Kidney glomerular epithelial cell (primary cell): ENCODE measurements around the gene H2BK1.

Experiments used
- DNase-seq: peaks from one replicate; lab custom pipeline; 2025; lab: John Stamatoyannopoulos, UW

The H2BK1 gene

GRCh38 chr7:151210087-151210854 is at the start of gene H2BK1:
Gene H2BK1 (minus strand): TSS chr7:151210488. CDS start chr7:151210318, 170 bp downstream.
- no peak for DNase-seq

GRCh38 chr7:151257990-151258389 is 47.7 kb upstream of the H2BK1 start:
- no peak for DNase-seq

GRCh38 chr7:151256410-151257045 is 46.2 kb upstream of the H2BK1 start:
- peak; percentile 35 for DNase-seq

DNA sequence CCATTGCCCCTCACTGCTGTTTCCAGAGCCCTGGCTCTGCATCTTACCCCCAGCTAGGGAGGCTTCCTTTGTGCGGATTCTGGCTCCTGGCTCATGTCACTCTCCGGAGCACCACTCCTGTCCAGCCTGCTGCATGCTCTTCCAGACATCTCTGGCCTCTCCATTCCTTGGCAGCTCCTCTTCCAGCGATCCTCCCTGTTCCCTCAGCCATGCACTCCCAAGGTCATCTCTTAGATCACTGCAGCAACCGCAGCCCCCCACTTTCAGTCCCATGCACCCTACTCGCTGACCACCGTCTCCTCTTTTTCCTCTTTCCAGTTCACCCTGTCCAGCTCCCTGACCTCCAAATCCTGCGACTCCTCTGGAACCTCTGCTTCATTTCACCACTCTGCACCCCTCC is 45.1 kb upstream of the H2BK1 start:
- no peak for DNase-seq

GRCh38 chr7:151254851-151255250 is 44.6 kb upstream of the H2BK1 start:
- DNase-seq = no peak

GRCh38 chr7:151254316-151254715 is 44.0 kb upstream of the H2BK1 start:
- no peak for DNase-seq

GRCh38 chr7:151252961-151253711 is 42.8 kb upstream of the H2BK1 start:
- DNase-seq = no peak

DNA sequence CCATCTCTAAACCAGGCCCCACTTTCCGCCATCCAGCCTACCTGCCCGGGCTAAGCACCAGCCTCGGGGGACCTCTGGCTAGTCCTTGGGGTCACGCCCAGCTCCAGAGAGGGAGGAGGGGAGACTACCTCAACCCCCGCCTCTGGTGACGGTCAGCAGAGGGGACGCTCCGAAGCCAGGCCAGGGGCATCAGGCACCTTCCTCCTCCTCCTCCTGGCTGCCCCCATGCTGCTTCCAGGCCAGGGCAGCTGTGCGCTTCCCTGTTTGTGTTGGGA is 42.2 kb upstream of the H2BK1 start:
- DNase-seq = no peak

- peak; percentile 26 for DNase-seq
These were observed 41.6 kb upstream of the H2BK1 start for GRCh38 chr7:151251689-151252560.

DNA sequence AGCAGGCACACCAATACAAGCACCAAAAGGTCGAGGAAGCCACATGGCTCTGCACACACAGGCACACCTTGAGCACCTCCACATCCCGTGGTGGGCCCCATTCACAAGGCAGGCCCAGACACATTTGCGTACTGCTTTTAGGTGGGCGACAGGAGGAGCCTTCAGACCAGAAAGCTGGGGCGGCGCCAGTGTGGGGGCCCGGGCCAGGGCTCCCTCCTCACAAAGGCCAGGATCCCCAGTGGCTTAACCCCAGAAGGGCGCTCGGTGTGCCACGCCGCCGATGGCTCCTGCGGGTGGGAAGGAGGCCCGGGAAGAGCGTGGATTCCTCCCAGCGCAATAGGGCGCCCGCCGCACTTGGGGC is 41.0 kb upstream of the H2BK1 start:
- DNase-seq = peak; percentile 35

DNA sequence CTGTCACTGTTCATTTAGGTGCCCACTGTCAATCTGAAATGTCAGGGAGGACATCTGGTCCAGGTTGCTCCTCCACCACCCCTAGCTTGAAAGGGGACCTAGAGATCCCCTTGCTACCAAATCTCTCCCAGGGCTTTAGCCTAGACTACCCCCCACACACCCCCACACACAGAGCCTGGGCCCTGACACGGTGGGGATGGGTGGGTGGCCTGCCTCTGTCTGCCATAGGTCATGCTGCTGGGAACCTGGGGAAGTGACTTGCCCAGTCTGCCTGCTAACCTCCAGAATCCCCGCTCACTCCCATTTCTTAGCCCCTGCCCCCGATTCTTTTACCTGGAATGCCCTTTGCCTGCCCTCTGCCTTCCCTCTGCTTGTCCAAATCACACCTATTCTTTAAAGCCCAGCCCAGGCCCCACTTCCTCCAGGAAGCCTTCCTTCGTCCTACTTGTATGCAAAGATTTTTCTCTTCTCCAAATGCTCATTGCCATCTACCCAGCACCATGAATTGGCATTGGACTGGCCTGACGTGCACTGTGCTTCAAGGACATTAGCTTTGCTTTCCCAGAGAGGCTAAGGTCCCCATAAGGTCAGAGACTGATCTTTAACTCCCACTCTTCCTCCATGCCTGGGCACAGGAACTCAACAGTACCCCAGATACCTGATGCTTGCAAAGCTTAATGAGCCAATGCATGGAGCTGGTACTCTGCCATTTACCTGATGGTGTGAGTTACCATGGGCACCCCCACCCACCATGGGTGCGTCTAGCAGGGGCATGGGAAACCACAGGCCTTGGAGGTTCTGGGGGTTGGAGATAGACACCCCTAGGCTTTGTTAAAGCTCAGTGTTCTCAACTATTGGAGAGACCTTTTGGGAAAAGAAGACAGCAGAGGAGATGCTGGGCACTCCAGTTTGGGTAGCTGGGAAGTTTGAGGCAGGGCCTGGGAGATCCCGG is 40.2 kb upstream of the H2BK1 start:
- no peak for DNase-seq

DNA sequence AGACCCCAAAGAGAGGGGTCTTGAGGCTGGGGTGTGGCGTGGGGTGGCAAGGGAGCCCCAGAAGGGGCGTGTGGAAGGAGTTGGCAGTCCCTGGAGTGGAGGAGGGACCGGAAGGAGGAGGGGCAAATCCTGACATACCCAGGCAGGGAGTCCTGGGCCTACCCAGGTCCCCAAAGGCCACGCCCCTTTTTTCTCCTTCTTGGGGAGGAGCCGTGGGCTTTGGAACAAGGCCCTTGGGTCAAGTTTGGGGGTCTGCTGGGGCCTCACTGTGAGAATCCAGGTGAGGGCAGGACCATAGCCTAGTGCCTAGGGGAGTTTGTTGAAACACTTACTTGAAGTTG is 39.4 kb upstream of the H2BK1 start:
- DNase-seq = peak; percentile 19

DNA sequence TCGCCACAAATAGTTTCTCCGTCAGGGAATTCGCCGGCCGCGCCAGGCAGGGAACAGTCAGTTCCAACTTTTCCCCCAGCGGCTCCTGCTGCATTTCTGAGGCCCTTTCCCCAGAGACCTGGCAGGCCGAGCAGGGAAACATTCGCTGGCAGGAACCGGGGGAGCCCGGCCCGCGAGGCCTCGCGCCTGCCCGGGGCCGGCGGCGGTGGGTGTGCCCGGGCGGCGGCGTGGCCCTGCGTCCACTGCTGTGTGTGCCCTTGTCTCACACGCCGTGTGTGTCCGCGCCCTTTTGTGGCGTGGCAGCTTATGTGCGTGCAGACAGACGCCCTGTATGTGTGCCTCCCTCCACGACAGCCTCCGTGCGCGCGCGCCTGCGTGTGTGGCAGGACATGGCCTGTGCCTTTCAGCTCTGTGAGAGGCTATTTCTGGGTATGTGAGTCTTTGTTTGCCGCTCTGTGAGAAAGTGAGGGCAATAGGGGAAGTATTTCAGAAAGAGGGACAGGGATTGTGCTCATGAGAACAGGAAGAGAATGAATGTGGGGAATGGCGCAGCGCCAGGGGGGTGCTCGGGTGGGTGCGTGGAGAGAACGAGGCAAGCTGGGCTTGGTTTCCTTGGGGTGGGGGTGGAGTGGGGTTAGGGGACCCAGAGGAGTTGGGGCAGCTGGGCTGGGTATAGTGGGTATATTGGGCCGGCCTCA is 38.9 kb upstream of the H2BK1 start:
- DNase-seq = peak; percentile 71

GRCh38 chr7:151248346-151249033 is 38.2 kb upstream of the H2BK1 start, which contains the start of gene SMARCD3:
Gene SMARCD3 (minus strand): TSS chr7:151248694. CDS start chr7:151248562, 132 bp downstream.
- peak; percentile 53 for DNase-seq

- DNase-seq = no peak
These were observed 37.5 kb upstream of the H2BK1 start for GRCh38 chr7:151247611-151248345.

DNA sequence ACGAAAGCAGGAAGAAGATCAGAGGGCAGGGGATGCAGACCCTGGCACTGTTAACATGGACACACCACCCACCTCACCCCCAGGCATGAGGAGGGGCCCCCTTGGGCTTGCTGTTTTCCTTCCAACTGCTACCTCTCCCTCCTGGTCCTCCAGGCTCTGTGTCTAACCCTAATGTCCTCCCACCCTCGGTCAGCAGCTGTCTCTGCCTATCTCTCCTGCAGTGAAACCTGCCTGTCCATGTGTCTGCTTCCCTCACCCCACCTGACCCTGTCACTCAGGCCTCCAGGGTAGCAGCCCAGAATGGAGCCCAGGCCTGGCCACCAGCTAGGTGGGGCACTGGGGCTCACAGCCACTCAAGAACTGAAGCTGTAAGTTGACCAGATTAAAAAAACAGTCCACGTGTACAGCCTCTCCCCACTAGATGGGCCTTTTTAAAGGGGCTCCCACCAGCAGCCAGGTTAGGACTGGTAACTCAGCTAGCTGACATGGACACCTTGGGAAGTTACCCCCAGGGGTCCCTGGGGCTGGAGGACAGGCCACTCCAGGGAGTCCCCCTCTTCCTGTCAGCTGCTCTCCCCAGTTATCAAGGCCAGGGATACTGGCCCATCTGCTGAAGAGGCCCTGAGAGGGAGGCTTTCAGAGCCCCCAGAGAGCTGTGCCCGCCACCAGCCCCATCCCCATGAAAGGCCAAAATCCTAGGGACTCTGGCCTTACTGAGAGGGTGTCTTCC is 36.7 kb upstream of the H2BK1 start:
- DNase-seq = no peak

GRCh38 chr7:151246102-151246850 is 36.0 kb upstream of the H2BK1 start:
- no peak for DNase-seq
